Activated naive CD8-positive, alpha-beta T cell (primary cell): ENCODE data around the gene FUBP3.
A peak's percentile ranks its signal among the peaks of the same experiment; 100 is the strongest.

Experiments
- H3K27ac Mint-ChIP-seq: one replicate; pipeline ENCODE4 v1.8.0; 2021; ENCODE audit warnings: mixed read lengths
- H3K27me3 Mint-ChIP-seq: one replicate; pipeline ENCODE4 v1.8.0; 2021; ENCODE audit warnings: mixed read lengths
- H3K36me3 Mint-ChIP-seq: one replicate; pipeline ENCODE4 v1.8.0; 2021; ENCODE audit warnings: mixed read lengths
- H3K4me1 Mint-ChIP-seq: one replicate; pipeline ENCODE4 v1.8.0; 2021; ENCODE audit warnings: low read depth, mixed read lengths
- H3K4me3 Mint-ChIP-seq: one replicate; pipeline ENCODE4 v1.8.0; 2021; ENCODE audit warnings: mild to moderate bottlenecking, mixed read lengths
- H3K9me3 Mint-ChIP-seq: one replicate; pipeline ENCODE4 v1.8.0; 2021; ENCODE audit warnings: low read depth, mixed read lengths

FUBP3 gene

GRCh38 chr9:130579738-130580463, 524 bp downstream of the FUBP3 start:
- H3K27ac Mint-ChIP-seq, result peak overlapping the region; percentile 59
- H3K4me3 Mint-ChIP-seq, result peak overlapping the region; percentile 91
- H3K9me3 Mint-ChIP-seq, result no peaks in the 10 kb centered on the region
- peaks cover 44% of the 10 kb centered on the region for H3K4me1 Mint-ChIP-seq
- H3K27me3 Mint-ChIP-seq, result no peaks in the 10 kb centered on the region
- H3K36me3 Mint-ChIP-seq, result no peaks in the 10 kb centered on the region

DNA sequence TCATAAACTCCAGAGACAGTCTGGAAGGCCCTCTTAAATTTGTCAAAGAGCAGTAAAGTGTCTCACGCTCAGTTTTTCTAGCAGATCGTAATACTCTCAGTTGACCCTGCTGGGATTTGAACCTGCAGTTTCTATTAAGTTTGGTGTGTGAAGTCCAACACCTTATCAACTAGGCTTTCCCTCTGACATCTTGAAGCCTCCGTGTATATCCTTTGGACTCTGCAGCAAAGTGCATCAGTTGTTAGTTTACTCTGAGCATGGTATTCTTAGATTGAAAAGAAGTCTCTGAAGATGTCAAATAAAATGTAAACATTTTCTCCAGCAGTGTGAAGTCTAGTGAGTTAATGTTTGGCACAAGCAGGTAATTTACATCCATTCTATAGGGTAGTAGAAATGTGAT, 2.4 kb downstream of the FUBP3 start:
- Mint-ChIP-seq H3K27ac (no peak overlapping the region), H3K27me3 (no peaks in the 10 kb centered on the region), H3K4me3 (peak overlapping the region; percentile 9), H3K36me3 (no peaks in the 10 kb centered on the region), H3K9me3 (no peaks in the 10 kb centered on the region), H3K4me1 (peaks cover 55% of the 10 kb centered on the region)

GRCh38 chr9:130583271-130583670, 3.9 kb downstream of the FUBP3 start:
- H3K27me3 Mint-ChIP-seq, result no peaks in the 10 kb centered on the region
- no peaks in the 10 kb centered on the region for H3K9me3 Mint-ChIP-seq
- H3K4me3 Mint-ChIP-seq, result no peak overlapping the region
- peaks cover 54% of the 10 kb centered on the region for H3K4me1 Mint-ChIP-seq
- H3K36me3 Mint-ChIP-seq, result no peaks in the 10 kb centered on the region
- no peak overlapping the region for H3K27ac Mint-ChIP-seq

GRCh38 chr9:130587921-130588320, 8.5 kb downstream of the FUBP3 start:
- peaks cover 40% of the 10 kb centered on the region for H3K4me1 Mint-ChIP-seq
- H3K4me3 Mint-ChIP-seq, result no peak overlapping the region
- no peaks in the 10 kb centered on the region for H3K27me3 Mint-ChIP-seq
- H3K36me3 Mint-ChIP-seq, result no peaks in the 10 kb centered on the region
- no peaks in the 10 kb centered on the region for H3K9me3 Mint-ChIP-seq
- H3K27ac Mint-ChIP-seq, result no peak overlapping the region

GRCh38 chr9:130588416-130588815, 9.0 kb downstream of the FUBP3 start:
- Mint-ChIP-seq H3K27me3 (no peaks in the 10 kb centered on the region), H3K27ac (no peak overlapping the region), H3K36me3 (peaks cover 2% of the 10 kb centered on the region), H3K9me3 (no peaks in the 10 kb centered on the region), H3K4me1 (peaks cover 35% of the 10 kb centered on the region), H3K4me3 (no peak overlapping the region)

DNA sequence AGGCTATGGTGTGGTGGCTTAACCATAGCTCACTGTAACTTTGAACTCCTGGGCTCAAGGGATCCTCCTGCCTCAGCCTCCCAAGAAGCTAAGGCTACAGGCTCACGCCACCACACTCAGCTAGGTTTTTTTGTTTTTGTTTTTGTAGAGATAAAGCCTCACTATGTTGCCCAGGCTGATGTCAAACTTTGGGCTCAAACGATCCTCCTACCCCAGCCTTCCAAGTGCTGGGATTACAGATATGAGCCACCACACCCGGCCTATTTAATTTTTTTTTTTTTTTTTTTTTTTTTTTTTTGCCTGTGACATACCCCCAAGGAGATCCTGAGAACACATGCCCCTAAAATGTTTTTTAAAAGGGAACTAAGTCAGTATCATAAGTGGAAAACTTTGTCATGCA, 10.4 kb downstream of the FUBP3 start:
- Mint-ChIP-seq H3K4me3 (no peak overlapping the region), H3K4me1 (peaks cover 34% of the 10 kb centered on the region), H3K27me3 (no peaks in the 10 kb centered on the region), H3K36me3 (peaks cover 2% of the 10 kb centered on the region), H3K27ac (no peak overlapping the region), H3K9me3 (no peaks in the 10 kb centered on the region)

DNA sequence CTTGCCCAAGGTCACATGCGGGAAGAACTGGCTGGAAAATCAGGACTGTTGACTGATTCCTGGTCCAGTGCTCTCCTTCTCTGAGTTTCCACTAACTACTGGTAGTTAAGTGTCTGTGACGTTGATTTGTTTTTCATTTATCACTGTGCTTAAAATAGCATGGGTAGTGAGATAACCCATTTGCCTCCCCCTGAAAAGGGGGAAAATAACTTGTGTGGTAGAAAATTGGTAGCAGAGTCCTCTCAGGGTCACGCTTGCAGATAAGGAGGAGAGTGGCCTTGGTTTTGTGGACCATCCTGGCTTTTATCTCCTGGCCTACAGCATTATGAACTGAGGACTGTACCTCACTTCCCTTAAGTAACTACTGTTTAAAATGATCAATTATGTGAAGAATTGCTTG, 10.9 kb downstream of the FUBP3 start:
- no peak overlapping the region for H3K27ac Mint-ChIP-seq
- peaks cover 2% of the 10 kb centered on the region for H3K36me3 Mint-ChIP-seq
- H3K4me3 Mint-ChIP-seq, result no peak overlapping the region

GRCh38 chr9:130593020-130593419, 13.6 kb downstream of the FUBP3 start:
- no peaks in the 10 kb centered on the region for H3K27me3 Mint-ChIP-seq
- H3K9me3 Mint-ChIP-seq, result no peaks in the 10 kb centered on the region
- H3K4me3 Mint-ChIP-seq, result no peak overlapping the region

More for the DNA sequence above, 10.9 kb downstream of the FUBP3 start:
- no peaks in the 10 kb centered on the region for H3K9me3 Mint-ChIP-seq
- peaks cover 31% of the 10 kb centered on the region for H3K4me1 Mint-ChIP-seq
- no peaks in the 10 kb centered on the region for H3K27me3 Mint-ChIP-seq

GRCh38 chr9:130597228-130597627, 17.9 kb downstream of the FUBP3 start:
- H3K9me3 Mint-ChIP-seq, result no peaks in the 10 kb centered on the region
- H3K27me3 Mint-ChIP-seq, result no peaks in the 10 kb centered on the region
- no peak overlapping the region for H3K27ac Mint-ChIP-seq
- H3K4me3 Mint-ChIP-seq, result no peak overlapping the region
- no peaks in the 10 kb centered on the region for H3K4me1 Mint-ChIP-seq
- peaks cover 10% of the 10 kb centered on the region for H3K36me3 Mint-ChIP-seq

More at GRCh38 chr9:130593020-130593419, 13.6 kb downstream of the FUBP3 start:
- Mint-ChIP-seq H3K36me3 (peaks cover 2% of the 10 kb centered on the region), H3K4me1 (peaks cover 14% of the 10 kb centered on the region), H3K27ac (no peak overlapping the region)

GRCh38 chr9:130598188-130598587, 18.8 kb downstream of the FUBP3 start:
- no peak overlapping the region for H3K4me3 Mint-ChIP-seq
- peaks cover 12% of the 10 kb centered on the region for H3K36me3 Mint-ChIP-seq
- no peaks in the 10 kb centered on the region for H3K4me1 Mint-ChIP-seq
- H3K27me3 Mint-ChIP-seq, result no peaks in the 10 kb centered on the region
- no peaks in the 10 kb centered on the region for H3K9me3 Mint-ChIP-seq
- no peak overlapping the region for H3K27ac Mint-ChIP-seq

DNA sequence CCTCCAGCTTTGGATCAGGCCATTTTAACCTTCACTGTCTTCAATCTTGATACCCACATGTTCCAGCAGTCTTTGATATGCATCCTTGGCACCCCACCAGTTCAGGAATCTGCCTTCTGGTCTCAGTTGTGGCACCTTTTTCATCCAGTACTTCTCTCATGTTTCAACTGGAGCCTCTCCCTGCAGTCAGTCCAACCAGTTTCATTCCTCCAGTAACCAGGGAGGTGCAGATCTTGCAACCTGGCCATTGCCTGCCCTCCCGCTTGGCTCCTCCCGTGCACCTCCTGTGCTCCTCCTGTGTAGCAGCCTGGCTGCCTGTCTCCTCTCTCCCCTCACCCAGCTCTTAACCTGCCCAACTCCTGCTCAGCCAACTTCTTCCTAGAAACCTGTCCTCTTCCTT, 20.2 kb downstream of the FUBP3 start:
- Mint-ChIP-seq H3K9me3 (no peaks in the 10 kb centered on the region), H3K27ac (no peak overlapping the region)

GRCh38 chr9:130601100-130601499, 21.7 kb downstream of the FUBP3 start:
- Mint-ChIP-seq H3K9me3 (no peaks in the 10 kb centered on the region), H3K27me3 (no peaks in the 10 kb centered on the region), H3K4me3 (no peak overlapping the region), H3K4me1 (peaks cover 3% of the 10 kb centered on the region), H3K27ac (no peak overlapping the region), H3K36me3 (peaks cover 12% of the 10 kb centered on the region)

More for the DNA sequence above, 20.2 kb downstream of the FUBP3 start:
- Mint-ChIP-seq H3K36me3 (peaks cover 12% of the 10 kb centered on the region), H3K4me3 (no peak overlapping the region), H3K27me3 (no peaks in the 10 kb centered on the region), H3K4me1 (no peaks in the 10 kb centered on the region)

GRCh38 chr9:130604295-130604694, 24.9 kb downstream of the FUBP3 start:
- Mint-ChIP-seq H3K36me3 (peaks cover 12% of the 10 kb centered on the region), H3K27ac (no peak overlapping the region), H3K4me3 (no peak overlapping the region), H3K27me3 (no peaks in the 10 kb centered on the region), H3K9me3 (no peaks in the 10 kb centered on the region), H3K4me1 (peaks cover 6% of the 10 kb centered on the region)

DNA sequence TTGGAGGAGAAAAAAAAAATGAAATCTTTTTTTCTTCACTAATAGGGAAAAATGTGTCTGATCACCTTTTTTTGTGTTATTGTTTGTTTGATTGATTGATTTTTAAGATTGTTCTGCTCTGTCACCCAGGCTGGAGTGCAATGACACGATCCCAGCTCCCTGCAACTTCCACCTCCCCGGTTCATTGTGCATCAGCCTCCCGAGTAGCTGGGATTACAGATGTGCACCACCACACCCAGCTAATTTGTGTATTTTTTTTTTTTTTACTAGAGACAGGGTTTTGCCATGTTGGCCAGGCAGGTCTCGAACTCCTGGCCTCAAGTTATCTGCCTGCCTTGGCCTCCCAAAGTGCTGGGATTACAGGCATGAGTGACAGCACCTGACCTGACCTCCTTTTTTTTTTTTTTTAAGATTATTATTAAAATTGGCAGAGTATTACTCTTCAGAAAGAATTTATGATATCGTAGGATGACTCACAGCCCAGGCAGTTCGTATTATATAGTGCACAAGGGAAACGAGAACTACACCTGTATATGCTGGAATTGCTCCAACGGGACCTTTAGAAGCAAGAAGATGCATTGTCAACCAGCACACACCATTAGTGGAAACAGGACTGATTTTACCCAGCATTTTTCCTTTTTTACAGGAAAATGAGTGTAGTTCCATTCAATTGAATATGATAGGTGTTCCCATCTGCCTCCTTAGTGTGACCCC, 27.7 kb downstream of the FUBP3 start:
- Mint-ChIP-seq H3K4me1 (peaks cover 6% of the 10 kb centered on the region), H3K4me3 (no peak overlapping the region), H3K9me3 (no peaks in the 10 kb centered on the region), H3K27me3 (no peaks in the 10 kb centered on the region), H3K27ac (no peak overlapping the region), H3K36me3 (peaks cover 10% of the 10 kb centered on the region)

GRCh38 chr9:130607640-130608420, 28.5 kb downstream of the FUBP3 start:
- peaks cover 6% of the 10 kb centered on the region for H3K4me1 Mint-ChIP-seq
- H3K27me3 Mint-ChIP-seq, result no peaks in the 10 kb centered on the region
- H3K36me3 Mint-ChIP-seq, result peaks cover 6% of the 10 kb centered on the region
- no peaks in the 10 kb centered on the region for H3K9me3 Mint-ChIP-seq
- no peak overlapping the region for H3K27ac Mint-ChIP-seq
- H3K4me3 Mint-ChIP-seq, result no peak overlapping the region
